HepG2 (cell line): ENCODE data around the gene MTFP1. TPM values are rescaled to one million over a fixed set of nuclear protein-coding genes. Genes with fewer than 3 reads are reported as not detected.

Experiments used
- CENPT ChIP-seq: sonication (generic); formaldehyde crosslinking; IDR thresholded peaks from 2 replicates; pipeline ENCODE4 v1.8.0; 2022; ENCODE audit warnings: low read depth, mild to moderate bottlenecking, moderate library complexity, missing genetic modification reagents
- ETS1 ChIP-seq: sonication (generic); formaldehyde crosslinking; IDR thresholded peaks from 2 replicates; pipeline ENCODE4 v1.4.0; 2020; ENCODE audit warnings: missing genetic modification reagents
- FLYWCH1 ChIP-seq: sonication (generic); formaldehyde crosslinking; IDR thresholded peaks from 2 replicates; pipeline ENCODE4 v1.8.1; 2023; ENCODE audit warnings: mild to moderate bottlenecking, missing genetic modification reagents
- FOXM1 ChIP-seq: sonication (generic); formaldehyde crosslinking; IDR thresholded peaks from 2 replicates; pipeline ENCODE4 v1.5.0; 2020; ENCODE audit warnings: missing genetic modification reagents
- FUBP1 ChIP-seq: sonication (generic); formaldehyde crosslinking; IDR thresholded peaks from 2 replicates; pipeline ENCODE4 v1.5.1; 2020; ENCODE audit warnings: missing genetic modification reagents, mild to moderate bottlenecking, borderline replicate concordance
- HDAC1 ChIP-seq: sonication (generic); formaldehyde crosslinking; IDR thresholded peaks from 2 replicates; pipeline ENCODE4 v1.5.1; 2020; ENCODE audit warnings: mild to moderate bottlenecking, missing genetic modification reagents
- HNF4G ChIP-seq, 2 experiments: sonication (generic) in 1 of 2; formaldehyde crosslinking in 1 of 2; IDR thresholded peaks; 2 replicates each; pipeline versions ENCODE4 v1.4.0 to v1.6.1; 2011 to 2020; ENCODE audit warnings: borderline replicate concordance in 2 of 2, low read depth in 2 of 2, mild to moderate bottlenecking in 2 of 2, low read length in 1 of 2, missing genetic modification reagents in 1 of 2, moderate library complexity in 1 of 2
- ISL2 ChIP-seq: sonication (generic); formaldehyde crosslinking; IDR thresholded peaks from 2 replicates; pipeline ENCODE4 v1.5.0; 2020; ENCODE audit warnings: missing genetic modification reagents
- MIER2 ChIP-seq: IDR thresholded peaks from 2 replicates; pipeline ENCODE4 v1.6.1; 2016; ENCODE audit warnings: missing biosample characterization, missing genetic modification reagents
- ONECUT2 ChIP-seq: sonication (generic); formaldehyde crosslinking; IDR thresholded peaks from 2 replicates; pipeline ENCODE4 v1.4.0; 2020; ENCODE audit warnings: missing genetic modification reagents
- POLR2AphosphoS5 ChIP-seq: IDR thresholded peaks from 2 replicates; pipeline ENCODE4 v1.6.1; 2012; ENCODE audit warnings: low read depth, low read length
- TARDBP ChIP-seq: sonication (generic); formaldehyde crosslinking; IDR thresholded peaks from 2 replicates; pipeline ENCODE4 v1.8.0; 2022; ENCODE audit warnings: mild to moderate bottlenecking, missing genetic modification reagents
- ZBTB34 ChIP-seq: sonication (generic); formaldehyde crosslinking; IDR thresholded peaks from 2 replicates; pipeline ENCODE4 v1.8.0; 2022; ENCODE audit warnings: mild to moderate bottlenecking, missing genetic modification reagents
- ZNF121 ChIP-seq: sonication (generic); formaldehyde crosslinking; IDR thresholded peaks from 2 replicates; pipeline ENCODE4 v1.5.0; 2020; ENCODE audit warnings: mild to moderate bottlenecking, missing genetic modification reagents
- ZNF17 ChIP-seq: sonication (generic); formaldehyde crosslinking; IDR thresholded peaks from 2 replicates; pipeline ENCODE4 v1.5.0; 2020; ENCODE audit warnings: mild to moderate bottlenecking, missing genetic modification reagents
- ZNF281 ChIP-seq: sonication (generic); formaldehyde crosslinking; IDR thresholded peaks from 2 replicates; pipeline ENCODE4 v1.4.0; 2020; ENCODE audit warnings: missing genetic modification reagents, borderline replicate concordance
- ZNF503 ChIP-seq: sonication (generic); formaldehyde crosslinking; IDR thresholded peaks from 2 replicates; pipeline ENCODE4 v1.4.0; 2020; ENCODE audit warnings: missing genetic modification reagents
- ZNF724P ChIP-seq: sonication (generic); formaldehyde crosslinking; IDR thresholded peaks from 2 replicates; pipeline ENCODE4 v1.8.0; 2022; ENCODE audit warnings: missing genetic modification reagents, borderline replicate concordance
- ZSCAN29 ChIP-seq: sonication (generic); formaldehyde crosslinking; conservative IDR thresholded peaks from 2 replicates; pipeline ENCODE4 v1.4.0; 2020; ENCODE audit warnings: mild to moderate bottlenecking, missing genetic modification reagents
- polyA plus RNA-seq, 8 experiments: library from polyadenylated mRNA; depleted of rRNA in 3 of 8; stranded (reverse) in 7 of 8; unstranded in 1 of 8; fragments of >200 nt; fragmentation: Illumina TruSeq in 4 of 8; extraction: Trizol in 4 of 8; gene quantifications; 2 replicates each; pipeline versions ENCODE4 v1.2.1 to v1.2.3, GENCODE V29; 2011 to 2016; ENCODE audit warnings: low read depth in 4 of 8, missing spikeins in 1 of 8, mixed read lengths in 1 of 8; ENCODE audit not compliant: insufficient read depth in 1 of 8
- total RNA-seq, 5 experiments: library from RNA; depleted of rRNA; stranded (reverse); fragments of >200 nt; fragmentation: Illumina TruSeq; extraction: Trizol; gene quantifications; 2 replicates each; pipeline ENCODE4 v1.2.3, GENCODE V29; 2016; ENCODE audit warnings: low read depth in 1 of 5

MTFP1 gene
- total and polyA plus RNA-seq, 2 of the 13 experiments (the other 11 are each of a cell fraction or from before 2014, with no cell fraction given) = 29.5 to 45.6 TPM

- no peak for TF ChIP-seq FOXM1 (CRISPR knock-in tag)
- TF ChIP-seq HNF4G (IDR thresholded peaks at IDR 0.05; ENCODE audit: borderline replicate concordance, low read depth, low read length) = peak; percentile 70; the same call in 1 of the 2 replicates
- no peak; the same call in 1 of the 2 replicates for TF ChIP-seq HNF4G (CRISPR knock-in tag; IDR thresholded peaks at IDR 0.05; ENCODE audit: borderline replicate concordance, low read depth)
- TF ChIP-seq ZNF503 (CRISPR knock-in tag) = 0 out of 2 replicates have a peak, but pooled peaks have one; percentile 29
- no peak; the same call in 1 of the 2 replicates for TF ChIP-seq ZNF281
- no peak for TF ChIP-seq FLYWCH1 (CRISPR knock-in tag)
- TF ChIP-seq ONECUT2 (CRISPR knock-in tag) = 0 out of 2 replicates have a peak, but pooled peaks have one; percentile 19
- 0 out of 2 replicates have a peak, but pooled peaks have one; percentile 14 for TF ChIP-seq MIER2 (CRISPR knock-in tag)
- no peak for TF ChIP-seq ZNF17 (CRISPR knock-in tag)
- TF ChIP-seq TARDBP (CRISPR knock-in tag) = peak; percentile 37; the same call in 1 of the 2 replicates
- TF ChIP-seq ISL2 (CRISPR knock-in tag) = peak; percentile 39; the same call in 1 of the 2 replicates
- TF ChIP-seq HDAC1 (CRISPR knock-in tag) = no peak
- no peak for TF ChIP-seq ETS1 (CRISPR knock-in tag)
- TF ChIP-seq ZSCAN29 (CRISPR knock-in tag) = 0 out of 2 replicates have a peak, but pooled peaks have one; percentile 34
- TF ChIP-seq ZNF724P (CRISPR knock-in tag) = no peak
- TF ChIP-seq ZBTB34 (CRISPR knock-in tag) = peak; percentile 59; the same call in 1 of the 2 replicates
- TF ChIP-seq FUBP1 (CRISPR knock-in tag) = no peak
- peak; percentile 82 for TF ChIP-seq POLR2AphosphoS5
- TF ChIP-seq ZNF121 = 0 out of 2 replicates have a peak, but pooled peaks have one; percentile 25
- TF ChIP-seq CENPT (CRISPR knock-in tag) = no peak
These were observed 3.7 kb upstream of the MTFP1 start (continued) for GRCh38 chr22:30421695-30422480.
